VCaP (cell line): Measurements from ENCODE around the gene PCSK6.

Experiments
- H3K27ac ChIP-seq: fragments of 450-650 bp; 2 replicates; pipeline ENCODE4 v1.5.1; 2017
- TF ChIP-seq, protein P1 (sequence below): fragments of 450-650 bp; conservative IDR thresholded peaks from 2 replicates; pipeline ENCODE4 v1.5.1; 2017; ENCODE audit warnings: mild to moderate bottlenecking, moderate library complexity

PCSK6 gene

DNA sequence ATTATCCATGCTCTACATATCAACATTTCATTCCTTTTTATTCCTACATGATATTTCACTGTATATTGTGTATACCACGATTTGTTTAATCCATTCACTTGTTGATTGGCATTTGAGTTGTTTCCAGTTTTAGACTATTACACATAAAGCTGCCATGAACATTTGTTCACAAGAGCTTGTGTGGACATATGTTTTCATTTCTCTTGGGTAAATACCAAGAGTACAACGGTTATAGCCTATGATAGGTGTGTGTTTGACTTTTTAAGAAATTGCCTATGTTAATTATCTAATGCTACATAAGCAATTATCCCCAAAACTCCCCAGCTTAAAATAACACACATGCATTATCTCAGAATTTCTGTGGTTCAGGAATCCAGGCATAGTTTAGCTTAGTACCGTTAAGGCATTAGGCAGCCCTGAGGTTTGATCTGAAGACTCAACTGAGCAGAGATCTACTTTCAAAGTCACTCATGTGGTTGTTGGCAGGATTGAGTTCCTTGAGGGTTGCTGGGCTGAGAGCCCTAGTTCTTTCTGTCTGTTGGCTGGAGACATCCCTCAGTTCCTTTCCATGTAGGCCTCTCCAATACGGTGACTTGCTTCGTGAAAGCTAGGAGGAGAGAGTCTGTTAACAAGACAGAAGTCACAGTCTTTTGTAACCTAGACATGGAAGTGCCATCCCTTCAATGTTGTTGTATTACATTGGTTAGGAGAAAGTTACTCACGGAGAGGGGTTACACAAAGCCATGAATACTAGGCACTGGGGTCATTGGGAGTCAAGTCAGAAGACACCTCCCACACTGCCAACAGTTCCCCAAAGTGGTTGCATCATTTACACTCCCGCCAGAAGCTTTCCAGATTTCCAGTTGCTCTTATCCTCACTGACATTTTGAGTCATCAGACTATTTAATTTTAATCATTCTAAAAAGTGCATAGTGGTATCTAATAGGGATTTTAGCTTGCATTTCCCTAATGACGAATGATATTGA lies 21.0 kb upstream of the PCSK6 start:
- H3K27ac ChIP-seq: no peak overlapping the region
- TF ChIP-seq, protein P1, sequence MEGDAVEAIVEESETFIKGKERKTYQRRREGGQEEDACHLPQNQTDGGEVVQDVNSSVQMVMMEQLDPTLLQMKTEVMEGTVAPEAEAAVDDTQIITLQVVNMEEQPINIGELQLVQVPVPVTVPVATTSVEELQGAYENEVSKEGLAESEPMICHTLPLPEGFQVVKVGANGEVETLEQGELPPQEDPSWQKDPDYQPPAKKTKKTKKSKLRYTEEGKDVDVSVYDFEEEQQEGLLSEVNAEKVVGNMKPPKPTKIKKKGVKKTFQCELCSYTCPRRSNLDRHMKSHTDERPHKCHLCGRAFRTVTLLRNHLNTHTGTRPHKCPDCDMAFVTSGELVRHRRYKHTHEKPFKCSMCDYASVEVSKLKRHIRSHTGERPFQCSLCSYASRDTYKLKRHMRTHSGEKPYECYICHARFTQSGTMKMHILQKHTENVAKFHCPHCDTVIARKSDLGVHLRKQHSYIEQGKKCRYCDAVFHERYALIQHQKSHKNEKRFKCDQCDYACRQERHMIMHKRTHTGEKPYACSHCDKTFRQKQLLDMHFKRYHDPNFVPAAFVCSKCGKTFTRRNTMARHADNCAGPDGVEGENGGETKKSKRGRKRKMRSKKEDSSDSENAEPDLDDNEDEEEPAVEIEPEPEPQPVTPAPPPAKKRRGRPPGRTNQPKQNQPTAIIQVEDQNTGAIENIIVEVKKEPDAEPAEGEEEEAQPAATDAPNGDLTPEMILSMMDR: no peak

DNA sequence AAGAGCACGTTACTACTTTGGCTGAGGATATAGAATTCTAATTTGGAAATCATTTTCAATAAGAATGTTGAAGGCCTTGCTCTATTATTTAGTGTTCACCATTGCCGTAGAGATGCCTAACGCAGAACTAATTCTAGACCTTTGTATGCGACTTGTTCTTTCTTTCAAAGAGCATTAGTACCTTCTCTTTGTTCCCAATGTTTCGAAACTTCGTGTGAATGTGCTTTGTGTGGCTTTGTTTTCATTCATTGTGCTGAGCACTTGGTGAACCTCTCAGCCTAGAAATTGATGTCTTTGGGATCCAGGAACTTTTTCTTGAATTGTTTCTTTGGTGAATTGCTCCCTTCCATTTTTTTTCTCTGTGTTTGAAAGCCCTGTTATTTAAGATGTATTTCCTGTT lies 19.8 kb upstream of the PCSK6 start:
- H3K27ac ChIP-seq: no peak overlapping the region
- TF ChIP-seq, protein P1: no peak

DNA sequence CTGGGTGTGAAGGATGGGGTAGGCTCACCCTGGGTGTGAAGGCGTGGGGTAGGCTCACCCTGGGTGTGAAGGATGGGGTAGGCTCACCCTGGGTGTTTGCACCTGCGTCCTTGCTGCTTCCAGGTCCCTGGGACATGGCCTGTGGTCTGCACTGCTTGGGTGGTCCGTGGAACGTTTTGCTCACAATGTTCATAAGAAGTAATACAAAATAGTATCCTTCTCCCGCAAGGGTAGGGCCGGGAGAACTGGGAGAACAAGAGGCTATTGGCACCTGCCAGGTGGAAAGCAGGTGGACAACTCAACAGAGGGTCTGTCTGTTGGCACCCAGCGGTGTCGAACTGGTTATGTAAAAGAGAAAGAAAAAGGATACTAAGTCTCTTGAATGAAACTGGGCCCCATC lies 17.0 kb upstream of the PCSK6 start:
- no peak overlapping the region for H3K27ac ChIP-seq
- TF ChIP-seq, protein P1: no peak

DNA sequence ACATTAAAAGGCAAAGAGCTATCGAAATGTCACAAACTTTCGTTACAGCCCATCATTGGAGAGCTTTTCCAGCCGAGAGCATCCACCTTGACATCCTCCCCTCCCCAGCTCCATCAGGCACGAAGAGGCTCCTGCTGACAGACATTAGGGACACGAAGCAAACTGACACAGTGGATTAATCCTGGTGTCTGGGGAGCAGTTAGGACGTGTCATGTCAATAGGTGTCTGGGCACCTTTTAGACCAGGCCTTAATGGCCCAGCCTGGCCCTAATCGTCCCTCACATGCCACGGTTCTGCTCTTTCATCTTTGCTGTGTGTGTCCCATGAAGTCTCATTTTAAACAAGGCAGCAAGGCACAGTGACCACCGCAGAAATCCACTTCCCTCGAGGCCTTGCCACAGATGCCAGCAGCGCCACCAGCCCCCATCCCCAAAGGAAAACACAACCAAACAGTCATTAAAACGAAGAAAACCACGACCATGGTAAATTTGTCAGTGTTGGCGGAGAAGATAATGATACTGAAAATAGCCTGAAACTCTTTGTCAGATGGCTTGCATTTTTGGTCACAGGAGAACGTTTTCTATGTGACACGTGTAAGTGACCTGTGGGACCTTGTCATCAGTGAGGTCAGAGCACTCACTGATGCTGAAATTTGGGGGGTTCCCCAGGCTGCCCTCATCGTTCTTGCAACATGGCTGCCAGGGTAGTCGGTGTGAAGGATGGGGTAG lies 16.3 kb upstream of the PCSK6 start:
- no peak overlapping the region for H3K27ac ChIP-seq
- TF ChIP-seq, protein P1: no peak

DNA sequence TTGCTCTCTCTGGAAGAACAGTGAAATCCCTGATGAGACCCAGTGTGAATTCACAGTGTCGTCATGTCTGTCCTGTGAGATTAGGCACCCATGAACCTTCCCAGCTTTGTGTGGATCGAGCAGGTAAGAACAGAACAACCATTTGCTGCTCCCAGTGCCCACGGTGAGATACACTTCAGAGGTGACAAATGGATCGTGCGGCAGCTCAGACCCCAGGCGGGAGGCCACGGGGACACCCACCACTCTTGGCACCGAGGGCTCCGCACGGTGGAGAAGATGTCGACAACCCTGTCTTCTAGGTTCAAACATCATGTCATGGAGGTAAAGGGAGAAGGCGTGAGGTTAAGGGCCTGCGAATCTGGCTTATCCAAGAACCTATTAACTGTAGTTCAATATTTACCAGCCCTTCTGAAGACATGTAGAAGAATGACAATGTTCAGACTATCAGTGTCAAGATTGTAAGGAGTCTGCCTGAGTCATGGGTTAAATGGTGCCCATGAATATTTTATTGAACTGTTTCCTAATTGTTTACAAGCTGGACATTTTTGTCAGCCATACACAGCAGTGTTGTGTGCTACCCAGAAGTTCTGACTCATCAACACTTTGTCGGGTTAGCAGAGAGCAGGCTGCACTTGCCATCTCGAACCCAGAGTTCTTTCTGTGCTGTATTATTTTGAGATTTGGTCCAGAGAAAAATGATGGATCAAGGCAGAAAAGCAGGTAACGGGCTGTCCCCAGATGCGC lies 15.5 kb upstream of the PCSK6 start:
- TF ChIP-seq, protein P1: no peak
- H3K27ac ChIP-seq: no peak overlapping the region

DNA sequence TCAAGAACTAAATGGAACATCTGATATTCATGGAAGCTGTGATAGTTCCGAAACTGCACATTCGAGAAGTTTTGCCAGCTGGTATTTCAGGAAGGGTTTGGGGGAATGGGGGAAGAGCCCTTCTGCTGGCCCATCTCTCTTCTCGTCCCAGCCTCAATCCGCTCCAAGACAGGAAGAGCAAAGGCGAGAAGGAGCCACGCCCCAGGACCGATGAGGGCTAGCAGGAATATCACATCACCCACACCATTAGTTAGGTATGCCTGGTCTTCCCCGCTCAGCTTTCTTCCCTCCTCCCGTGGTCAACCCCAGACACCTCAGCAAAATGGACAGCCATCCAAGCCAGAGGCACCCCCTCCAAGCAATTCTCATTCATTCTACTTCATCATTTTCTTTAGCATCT lies 14.9 kb upstream of the PCSK6 start:
- no peak overlapping the region for H3K27ac ChIP-seq
- TF ChIP-seq, protein P1: no peak

GRCh38 chr15:101503296-101503599 lies 13.7 kb upstream of the PCSK6 start:
- TF ChIP-seq, protein P1: no peak

More at GRCh38 chr15:101503296-101503599, 13.7 kb upstream of the PCSK6 start:
- no peak overlapping the region for H3K27ac ChIP-seq
